ENCODE data around the gene PCDHGA9.

DNA sequence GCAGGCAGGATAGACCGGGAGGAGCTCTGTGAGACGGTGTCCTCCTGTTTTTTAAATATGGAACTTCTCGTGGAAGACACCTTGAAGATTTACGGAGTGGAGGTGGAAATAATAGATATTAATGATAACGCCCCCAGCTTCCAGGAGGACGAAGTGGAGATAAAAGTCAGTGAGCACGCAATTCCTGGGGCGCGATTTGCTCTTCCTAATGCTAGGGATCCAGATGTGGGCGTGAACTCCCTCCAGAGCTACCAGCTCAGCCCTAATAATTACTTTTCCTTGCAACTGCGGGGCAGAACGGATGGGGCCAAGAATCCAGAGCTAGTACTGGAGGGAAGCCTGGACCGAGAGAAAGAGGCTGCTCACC is 18.9 kb downstream of the PCDHGA9 start:
- TF ChIP-seq, protein P1, sequence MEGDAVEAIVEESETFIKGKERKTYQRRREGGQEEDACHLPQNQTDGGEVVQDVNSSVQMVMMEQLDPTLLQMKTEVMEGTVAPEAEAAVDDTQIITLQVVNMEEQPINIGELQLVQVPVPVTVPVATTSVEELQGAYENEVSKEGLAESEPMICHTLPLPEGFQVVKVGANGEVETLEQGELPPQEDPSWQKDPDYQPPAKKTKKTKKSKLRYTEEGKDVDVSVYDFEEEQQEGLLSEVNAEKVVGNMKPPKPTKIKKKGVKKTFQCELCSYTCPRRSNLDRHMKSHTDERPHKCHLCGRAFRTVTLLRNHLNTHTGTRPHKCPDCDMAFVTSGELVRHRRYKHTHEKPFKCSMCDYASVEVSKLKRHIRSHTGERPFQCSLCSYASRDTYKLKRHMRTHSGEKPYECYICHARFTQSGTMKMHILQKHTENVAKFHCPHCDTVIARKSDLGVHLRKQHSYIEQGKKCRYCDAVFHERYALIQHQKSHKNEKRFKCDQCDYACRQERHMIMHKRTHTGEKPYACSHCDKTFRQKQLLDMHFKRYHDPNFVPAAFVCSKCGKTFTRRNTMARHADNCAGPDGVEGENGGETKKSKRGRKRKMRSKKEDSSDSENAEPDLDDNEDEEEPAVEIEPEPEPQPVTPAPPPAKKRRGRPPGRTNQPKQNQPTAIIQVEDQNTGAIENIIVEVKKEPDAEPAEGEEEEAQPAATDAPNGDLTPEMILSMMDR (IDR thresholded peaks at IDR 0.05; ENCODE audit: insufficient read depth, low read length) = no peak
- TF ChIP-seq POLR2AphosphoS5 (IDR thresholded peaks at IDR 0.05; ENCODE audit: low read depth) (no peak), SPI1 (IDR thresholded peaks at IDR 0.05; ENCODE audit: borderline replicate concordance, low read depth) (no peak), GABPA (IDR thresholded peaks at IDR 0.05; ENCODE audit: low read depth) (no peak)
- TF ChIP-seq, protein P2, sequence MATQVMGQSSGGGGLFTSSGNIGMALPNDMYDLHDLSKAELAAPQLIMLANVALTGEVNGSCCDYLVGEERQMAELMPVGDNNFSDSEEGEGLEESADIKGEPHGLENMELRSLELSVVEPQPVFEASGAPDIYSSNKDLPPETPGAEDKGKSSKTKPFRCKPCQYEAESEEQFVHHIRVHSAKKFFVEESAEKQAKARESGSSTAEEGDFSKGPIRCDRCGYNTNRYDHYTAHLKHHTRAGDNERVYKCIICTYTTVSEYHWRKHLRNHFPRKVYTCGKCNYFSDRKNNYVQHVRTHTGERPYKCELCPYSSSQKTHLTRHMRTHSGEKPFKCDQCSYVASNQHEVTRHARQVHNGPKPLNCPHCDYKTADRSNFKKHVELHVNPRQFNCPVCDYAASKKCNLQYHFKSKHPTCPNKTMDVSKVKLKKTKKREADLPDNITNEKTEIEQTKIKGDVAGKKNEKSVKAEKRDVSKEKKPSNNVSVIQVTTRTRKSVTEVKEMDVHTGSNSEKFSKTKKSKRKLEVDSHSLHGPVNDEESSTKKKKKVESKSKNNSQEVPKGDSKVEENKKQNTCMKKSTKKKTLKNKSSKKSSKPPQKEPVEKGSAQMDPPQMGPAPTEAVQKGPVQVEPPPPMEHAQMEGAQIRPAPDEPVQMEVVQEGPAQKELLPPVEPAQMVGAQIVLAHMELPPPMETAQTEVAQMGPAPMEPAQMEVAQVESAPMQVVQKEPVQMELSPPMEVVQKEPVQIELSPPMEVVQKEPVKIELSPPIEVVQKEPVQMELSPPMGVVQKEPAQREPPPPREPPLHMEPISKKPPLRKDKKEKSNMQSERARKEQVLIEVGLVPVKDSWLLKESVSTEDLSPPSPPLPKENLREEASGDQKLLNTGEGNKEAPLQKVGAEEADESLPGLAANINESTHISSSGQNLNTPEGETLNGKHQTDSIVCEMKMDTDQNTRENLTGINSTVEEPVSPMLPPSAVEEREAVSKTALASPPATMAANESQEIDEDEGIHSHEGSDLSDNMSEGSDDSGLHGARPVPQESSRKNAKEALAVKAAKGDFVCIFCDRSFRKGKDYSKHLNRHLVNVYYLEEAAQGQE (IDR thresholded peaks at IDR 0.05; ENCODE audit: insufficient replicate concordance, low read depth) = no peak
